Measurements from ENCODE around the gene HLA-A. TPM values are rescaled to one million over a fixed set of nuclear protein-coding genes. Genes with fewer than 3 reads are reported as not detected.

The HLA-A gene
- polyA plus RNA-seq (2013) = 719 TPM

DNA sequence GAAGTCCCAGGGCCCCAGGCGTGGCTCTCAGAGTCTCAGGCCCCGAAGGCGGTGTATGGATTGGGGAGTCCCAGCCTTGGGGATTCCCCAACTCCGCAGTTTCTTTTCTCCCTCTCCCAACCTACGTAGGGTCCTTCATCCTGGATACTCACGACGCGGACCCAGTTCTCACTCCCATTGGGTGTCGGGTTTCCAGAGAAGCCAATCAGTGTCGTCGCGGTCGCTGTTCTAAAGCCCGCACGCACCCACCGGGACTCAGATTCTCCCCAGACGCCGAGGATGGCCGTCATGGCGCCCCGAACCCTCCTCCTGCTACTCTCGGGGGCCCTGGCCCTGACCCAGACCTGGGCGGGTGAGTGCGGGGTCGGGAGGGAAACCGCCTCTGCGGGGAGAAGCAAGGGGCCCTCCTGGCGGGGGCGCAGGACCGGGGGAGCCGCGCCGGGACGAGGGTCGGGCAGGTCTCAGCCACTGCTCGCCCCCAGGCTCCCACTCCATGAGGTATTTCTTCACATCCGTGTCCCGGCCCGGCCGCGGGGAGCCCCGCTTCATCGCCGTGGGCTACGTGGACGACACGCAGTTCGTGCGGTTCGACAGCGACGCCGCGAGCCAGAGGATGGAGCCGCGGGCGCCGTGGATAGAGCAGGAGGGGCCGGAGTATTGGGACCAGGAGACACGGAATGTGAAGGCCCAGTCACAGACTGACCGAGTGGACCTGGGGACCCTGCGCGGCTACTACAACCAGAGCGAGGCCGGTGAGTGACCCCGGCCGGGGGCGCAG lies at the start of gene HLA-A:
Gene HLA-A (plus strand): TSS at position 258 of the 778 bp plus-strand sequence. CDS start 22 bp downstream, at position 280.
- H3K9me3 ChIP-seq (ENCODE audit: control extremely low read depth in 1 of 5, control insufficient read depth in 4 of 5, insufficient read depth in 2 of 5, low read depth in 1 of 5, low read length in 4 of 5) = no peaks in the 10 kb centered on the region
- H3K27me3 ChIP-seq (replicated peaks in 2 of 5; ENCODE audit: control insufficient read depth in 4 of 5, insufficient read depth in 5 of 5, low read length in 4 of 5) = no peaks in the 10 kb centered on the region
- H3K4me3 ChIP-seq (ENCODE audit: control insufficient read depth in 1 of 7, extremely low read depth in 1 of 7, insufficient read depth in 4 of 7, low read depth in 2 of 7, low read length in 6 of 7) = peak within 1 kb of the TSS; percentile 53 to 86 (median 74)
- H3K36me3 ChIP-seq (ENCODE audit: control insufficient read depth in 4 of 4, insufficient read depth in 4 of 4, low read length in 3 of 4) = peaks cover 2 to 36% (median 11%) of the 10 kb centered on the region in 4 experiments
- H3K4me1 ChIP-seq (ENCODE audit: control extremely low read depth in 1 of 4, control insufficient read depth in 4 of 4, insufficient read depth in 4 of 4, low read length in 3 of 4) = peaks cover 2 to 42% (median 22%) of the 10 kb centered on the region in 4 experiments
- ChIA-PET CTCF (interaction anchor here (1.1 kb wide), 1 partner anchor 27 kb away, joined by 3 read pairs; no protein-coding TSS in a partner anchor), POLR2A (no interaction called here)
- WGBS (ENCODE audit: insufficient coverage) = 0% methylated on average over 57 of the region's 68 CpGs
- peak; percentile 96 to 98 (median 98) for DNase-seq
- H3K27ac ChIP-seq (ENCODE audit: insufficient read depth in 1 of 2, low read depth in 1 of 2, low read length in 2 of 2, poor library complexity in 1 of 2, severe bottlenecking in 2 of 2) = peak within 1 kb of the TSS; percentile 95 to 97

DNA sequence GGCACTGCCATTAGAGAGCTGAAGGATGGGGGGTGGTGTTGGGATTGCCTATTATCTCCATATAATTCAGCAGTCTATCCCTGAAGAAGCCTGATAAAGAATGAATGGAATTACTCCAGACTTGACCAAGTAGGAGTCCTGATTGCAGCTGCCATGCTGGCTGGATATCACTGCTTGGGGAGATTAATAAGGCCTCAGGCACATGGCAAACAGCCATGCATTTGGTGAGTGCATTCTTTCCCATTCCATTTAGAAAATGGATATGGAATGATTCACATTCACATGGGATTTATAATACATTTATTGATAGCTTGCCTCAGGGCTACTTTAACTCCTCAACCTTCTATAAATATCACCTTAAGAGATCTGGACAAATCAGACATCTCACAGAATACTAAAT lies 49.6 kb upstream of the HLA-A start:
- CTCF ChIA-PET = interaction anchor here (1.1 to 1.4 kb wide), 2 partner anchors 29 to 33 kb away, joined by 3 to 4 read pairs; no protein-coding TSS in a partner anchor
- Histone ChIP-seq H3K36me3 (ENCODE audit: control insufficient read depth in 4 of 4, insufficient read depth in 4 of 4, low read length in 3 of 4) (peaks cover 0 to 9% (median under 1%) of the 10 kb centered on the region in 4 experiments), H3K27me3 (replicated peaks in 2 of 5; ENCODE audit: control insufficient read depth in 4 of 5, insufficient read depth in 5 of 5, low read length in 4 of 5) (no peaks in the 10 kb centered on the region), H3K4me3 (ENCODE audit: control insufficient read depth in 1 of 7, extremely low read depth in 1 of 7, insufficient read depth in 4 of 7, low read depth in 2 of 7, low read length in 6 of 7) (no peak overlapping the region), H3K4me1 (ENCODE audit: control extremely low read depth in 1 of 4, control insufficient read depth in 4 of 4, insufficient read depth in 4 of 4, low read length in 3 of 4) (peaks cover 0 to 6% (median 3%) of the 10 kb centered on the region in 4 experiments), H3K27ac (ENCODE audit: insufficient read depth in 1 of 2, low read depth in 1 of 2, low read length in 2 of 2, poor library complexity in 1 of 2, severe bottlenecking in 2 of 2) (no peak overlapping the region), H3K9me3 (ENCODE audit: control extremely low read depth in 1 of 5, control insufficient read depth in 4 of 5, insufficient read depth in 2 of 5, low read depth in 1 of 5, low read length in 4 of 5) (no peaks in the 10 kb centered on the region)
- DNase-seq = no peak
- POLR2A ChIA-PET = no interaction called here

- peaks cover 0 to 4% (median 0%) of the 10 kb centered on the region in 5 experiments for H3K9me3 ChIP-seq (ENCODE audit: control extremely low read depth in 1 of 5, control insufficient read depth in 4 of 5, insufficient read depth in 2 of 5, low read depth in 1 of 5, low read length in 4 of 5)
- H3K4me1 ChIP-seq (ENCODE audit: control extremely low read depth in 1 of 4, control insufficient read depth in 4 of 4, insufficient read depth in 4 of 4, low read length in 3 of 4) = no peaks in the 10 kb centered on the region
- H3K4me3 ChIP-seq (ENCODE audit: control insufficient read depth in 1 of 7, extremely low read depth in 1 of 7, insufficient read depth in 4 of 7, low read depth in 2 of 7, low read length in 6 of 7) = no peak overlapping the region
- no peak for DNase-seq
- ChIA-PET CTCF (interaction anchor here (0.9 kb wide), 1 partner anchor 11 kb away, joined by 3 read pairs; no protein-coding TSS in a partner anchor), POLR2A (no interaction called here)
- WGBS (ENCODE audit: insufficient coverage) = 82% methylated on average over 2 of the region's 3 CpGs
- H3K27me3 ChIP-seq (replicated peaks in 2 of 5; ENCODE audit: control insufficient read depth in 4 of 5, insufficient read depth in 5 of 5, low read length in 4 of 5) = no peaks in the 10 kb centered on the region
- no peaks in the 10 kb centered on the region for H3K36me3 ChIP-seq (ENCODE audit: control insufficient read depth in 4 of 4, insufficient read depth in 4 of 4, low read length in 3 of 4)
- H3K27ac ChIP-seq (ENCODE audit: insufficient read depth in 1 of 2, low read depth in 1 of 2, low read length in 2 of 2, poor library complexity in 1 of 2, severe bottlenecking in 2 of 2) = no peak overlapping the region
Measured at GRCh38 chr6:29899281-29899680, 43.1 kb upstream of the HLA-A start.

GRCh38 chr6:29905286-29905685 lies 37.0 kb upstream of the HLA-A start:
- ChIA-PET POLR2A (no interaction called here), CTCF (no interaction called here)
- no peak overlapping the region for H3K4me3 ChIP-seq (ENCODE audit: control insufficient read depth in 1 of 7, extremely low read depth in 1 of 7, insufficient read depth in 4 of 7, low read depth in 2 of 7, low read length in 6 of 7)
- H3K27ac ChIP-seq (ENCODE audit: insufficient read depth in 1 of 2, low read depth in 1 of 2, low read length in 2 of 2, poor library complexity in 1 of 2, severe bottlenecking in 2 of 2) = no peak overlapping the region
- no peaks in the 10 kb centered on the region for H3K9me3 ChIP-seq (ENCODE audit: control extremely low read depth in 1 of 5, control insufficient read depth in 4 of 5, insufficient read depth in 2 of 5, low read depth in 1 of 5, low read length in 4 of 5)
- H3K36me3 ChIP-seq (ENCODE audit: control insufficient read depth in 4 of 4, insufficient read depth in 4 of 4, low read length in 3 of 4) = no peaks in the 10 kb centered on the region
- no peaks in the 10 kb centered on the region for H3K4me1 ChIP-seq (ENCODE audit: control extremely low read depth in 1 of 4, control insufficient read depth in 4 of 4, insufficient read depth in 4 of 4, low read length in 3 of 4)
- H3K27me3 ChIP-seq (replicated peaks in 2 of 5; ENCODE audit: control insufficient read depth in 4 of 5, insufficient read depth in 5 of 5, low read length in 4 of 5) = no peaks in the 10 kb centered on the region
- DNase-seq = no peak
- WGBS (ENCODE audit: insufficient coverage) = 79% methylated on average over 3 of the region's 4 CpGs

GRCh38 chr6:29907637-29908340 lies 34.5 kb upstream of the HLA-A start:
- no peaks in the 10 kb centered on the region for H3K27me3 ChIP-seq (replicated peaks in 2 of 5; ENCODE audit: control insufficient read depth in 4 of 5, insufficient read depth in 5 of 5, low read length in 4 of 5)
- ChIA-PET POLR2A (interaction anchor here (0.5 kb wide), 1 partner anchor 13 kb away, joined by 3 read pairs; no protein-coding TSS in a partner anchor), CTCF (no interaction called here)

DNA sequence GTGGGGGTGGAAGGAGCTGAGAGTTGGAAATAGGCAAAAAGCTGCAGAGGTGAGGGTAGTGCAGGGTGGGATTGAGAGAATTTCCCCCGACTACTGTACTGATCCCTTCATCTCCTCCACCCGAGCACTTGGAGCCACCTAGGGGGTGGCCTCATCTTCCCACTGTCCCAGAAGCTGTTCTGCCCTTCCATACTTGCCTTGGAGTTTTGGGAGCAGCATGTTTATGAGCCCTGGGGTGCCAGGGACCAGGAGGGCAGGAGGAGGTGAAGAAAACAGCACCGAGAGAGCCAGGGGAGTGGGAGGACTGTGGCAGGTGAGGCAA lies 34.0 kb upstream of the HLA-A start:
- WGBS (ENCODE audit: insufficient coverage) = 100% methylated on average over 3 of the region's 3 CpGs
- Histone ChIP-seq H3K36me3 (ENCODE audit: control insufficient read depth in 4 of 4, insufficient read depth in 4 of 4, low read length in 3 of 4) (no peaks in the 10 kb centered on the region), H3K4me3 (ENCODE audit: control insufficient read depth in 1 of 7, extremely low read depth in 1 of 7, insufficient read depth in 4 of 7, low read depth in 2 of 7, low read length in 6 of 7) (no peak overlapping the region), H3K27me3 (replicated peaks in 2 of 5; ENCODE audit: control insufficient read depth in 4 of 5, insufficient read depth in 5 of 5, low read length in 4 of 5) (no peaks in the 10 kb centered on the region), H3K4me1 (ENCODE audit: control extremely low read depth in 1 of 4, control insufficient read depth in 4 of 4, insufficient read depth in 4 of 4, low read length in 3 of 4) (no peaks in the 10 kb centered on the region), H3K27ac (ENCODE audit: insufficient read depth in 1 of 2, low read depth in 1 of 2, low read length in 2 of 2, poor library complexity in 1 of 2, severe bottlenecking in 2 of 2) (no peak overlapping the region), H3K9me3 (ENCODE audit: control extremely low read depth in 1 of 5, control insufficient read depth in 4 of 5, insufficient read depth in 2 of 5, low read depth in 1 of 5, low read length in 4 of 5) (no peaks in the 10 kb centered on the region)
- no peak for DNase-seq
- POLR2A ChIA-PET = interaction anchor here (0.5 kb wide), 1 partner anchor 14 kb away, joined by 3 read pairs; no protein-coding TSS in a partner anchor
- CTCF ChIA-PET = no interaction called here

More at GRCh38 chr6:29907637-29908340, 34.5 kb upstream of the HLA-A start:
- no peak for DNase-seq
- H3K27ac ChIP-seq (ENCODE audit: insufficient read depth in 1 of 2, low read depth in 1 of 2, low read length in 2 of 2, poor library complexity in 1 of 2, severe bottlenecking in 2 of 2) = no peak overlapping the region
- no peaks in the 10 kb centered on the region for H3K9me3 ChIP-seq (ENCODE audit: control extremely low read depth in 1 of 5, control insufficient read depth in 4 of 5, insufficient read depth in 2 of 5, low read depth in 1 of 5, low read length in 4 of 5)
- no peaks in the 10 kb centered on the region for H3K36me3 ChIP-seq (ENCODE audit: control insufficient read depth in 4 of 4, insufficient read depth in 4 of 4, low read length in 3 of 4)
- 20% methylated on average over 5 of the region's 6 CpGs for WGBS (ENCODE audit: insufficient coverage)
- H3K4me3 ChIP-seq (ENCODE audit: control insufficient read depth in 1 of 7, extremely low read depth in 1 of 7, insufficient read depth in 4 of 7, low read depth in 2 of 7, low read length in 6 of 7) = no peak overlapping the region
- no peaks in the 10 kb centered on the region for H3K4me1 ChIP-seq (ENCODE audit: control extremely low read depth in 1 of 4, control insufficient read depth in 4 of 4, insufficient read depth in 4 of 4, low read length in 3 of 4)

- peaks cover 0 to 2% (median 0%) of the 10 kb centered on the region in 5 experiments for H3K27me3 ChIP-seq (replicated peaks in 2 of 5; ENCODE audit: control insufficient read depth in 4 of 5, insufficient read depth in 5 of 5, low read length in 4 of 5)
- H3K4me1 ChIP-seq (ENCODE audit: control extremely low read depth in 1 of 4, control insufficient read depth in 4 of 4, insufficient read depth in 4 of 4, low read length in 3 of 4) = no peaks in the 10 kb centered on the region
- CTCF ChIA-PET = no interaction called here
- no peak overlapping the region for H3K27ac ChIP-seq (ENCODE audit: insufficient read depth in 1 of 2, low read depth in 1 of 2, low read length in 2 of 2, poor library complexity in 1 of 2, severe bottlenecking in 2 of 2)
- H3K9me3 ChIP-seq (ENCODE audit: control extremely low read depth in 1 of 5, control insufficient read depth in 4 of 5, insufficient read depth in 2 of 5, low read depth in 1 of 5, low read length in 4 of 5) = no peaks in the 10 kb centered on the region
- POLR2A ChIA-PET = no interaction called here
- no peak for DNase-seq
- H3K36me3 ChIP-seq (ENCODE audit: control insufficient read depth in 4 of 4, insufficient read depth in 4 of 4, low read length in 3 of 4) = no peaks in the 10 kb centered on the region
- no peak overlapping the region for H3K4me3 ChIP-seq (ENCODE audit: control insufficient read depth in 1 of 7, extremely low read depth in 1 of 7, insufficient read depth in 4 of 7, low read depth in 2 of 7, low read length in 6 of 7)
- no CpG with 5 or more reads among the region's 6 CpGs for WGBS (ENCODE audit: insufficient coverage)
Measured at GRCh38 chr6:29908710-29909109, 33.6 kb upstream of the HLA-A start.

Data from common myeloid progenitor, CD34-positive (primary cell).